A673 (cell line): ENCODE measurements around the gene PDLIM1.

Experiments used
- EZH2 ChIP-seq: fragments of 200-600 bp; sonication (generic); IDR thresholded peaks from 2 replicates; pipeline ENCODE4 v1.6.1; 2017; ENCODE audit warnings: borderline replicate concordance, low read depth, mild to moderate bottlenecking, mixed read lengths, antibody characterized with exemption, low read length; ENCODE audit not compliant: poor library complexity, severe bottlenecking
- TF ChIP-seq, protein P1 (sequence below): fragments of 300-800, 200-600 bp; sonication (generic); conservative IDR thresholded peaks from 2 replicates; pipeline ENCODE4 v1.5.1; 2017; ENCODE audit warnings: low read depth, mild to moderate bottlenecking, antibody characterized with exemption, low read length, moderate library complexity, mixed read lengths

DNA sequence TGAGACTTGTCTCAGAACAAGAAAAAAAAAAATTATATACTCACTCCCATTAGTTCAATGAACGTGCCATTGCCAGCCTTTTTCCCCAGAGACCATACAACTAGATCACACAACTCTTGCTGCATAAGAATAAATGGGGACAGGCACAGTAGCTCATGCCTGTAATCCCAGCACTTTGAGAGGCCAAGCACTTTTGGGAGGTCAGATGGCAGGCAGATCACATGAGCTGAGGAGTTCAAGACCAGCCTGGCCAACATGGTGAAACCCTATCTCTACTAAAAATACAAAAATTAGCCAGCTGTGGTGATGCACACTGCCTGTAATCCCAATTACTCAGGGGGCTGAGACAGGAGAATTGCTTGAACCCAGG lies 13.6 kb downstream of the PDLIM1 start:
- no peak for TF ChIP-seq EZH2
- TF ChIP-seq, protein P1, sequence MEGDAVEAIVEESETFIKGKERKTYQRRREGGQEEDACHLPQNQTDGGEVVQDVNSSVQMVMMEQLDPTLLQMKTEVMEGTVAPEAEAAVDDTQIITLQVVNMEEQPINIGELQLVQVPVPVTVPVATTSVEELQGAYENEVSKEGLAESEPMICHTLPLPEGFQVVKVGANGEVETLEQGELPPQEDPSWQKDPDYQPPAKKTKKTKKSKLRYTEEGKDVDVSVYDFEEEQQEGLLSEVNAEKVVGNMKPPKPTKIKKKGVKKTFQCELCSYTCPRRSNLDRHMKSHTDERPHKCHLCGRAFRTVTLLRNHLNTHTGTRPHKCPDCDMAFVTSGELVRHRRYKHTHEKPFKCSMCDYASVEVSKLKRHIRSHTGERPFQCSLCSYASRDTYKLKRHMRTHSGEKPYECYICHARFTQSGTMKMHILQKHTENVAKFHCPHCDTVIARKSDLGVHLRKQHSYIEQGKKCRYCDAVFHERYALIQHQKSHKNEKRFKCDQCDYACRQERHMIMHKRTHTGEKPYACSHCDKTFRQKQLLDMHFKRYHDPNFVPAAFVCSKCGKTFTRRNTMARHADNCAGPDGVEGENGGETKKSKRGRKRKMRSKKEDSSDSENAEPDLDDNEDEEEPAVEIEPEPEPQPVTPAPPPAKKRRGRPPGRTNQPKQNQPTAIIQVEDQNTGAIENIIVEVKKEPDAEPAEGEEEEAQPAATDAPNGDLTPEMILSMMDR: no peak
